HAP-1 (cell line): Measurements from ENCODE around the gene THRB.
A peak's percentile ranks its signal among the peaks of the same experiment; 100 is the strongest.

Experiments used
- DNase-seq, 2 experiments: peaks; one replicate each; pipeline ENCODE4 v3.0.0-alpha.2; 2016 to 2020; ENCODE audit warnings: low spot score in 2 of 2
- H3K27me3 ChIP-seq: fragments of 250-450 bp; sonication (Bioruptor Pico); 2 replicates; pipeline ENCODE4 v1.5.1; 2020; ENCODE audit warnings: low read depth, mild to moderate bottlenecking, moderate library complexity
- H3K36me3 ChIP-seq: fragments of 250-450 bp; sonication (Bioruptor Pico); replicated peaks from 2 replicates; pipeline ENCODE4 v1.5.1; 2020; ENCODE audit warnings: mild to moderate bottlenecking
- H3K4me1 ChIP-seq: fragments of 250-450 bp; sonication (Bioruptor Pico); 2 replicates; pipeline ENCODE4 v1.5.1; 2020; ENCODE audit warnings: mild to moderate bottlenecking
- H3K4me3 ChIP-seq: fragments of 250-450 bp; sonication (Bioruptor Pico); 2 replicates; pipeline ENCODE4 v1.5.1; 2020; ENCODE audit warnings: mild to moderate bottlenecking, moderate library complexity
- H3K9me3 ChIP-seq: fragments of 250-450 bp; sonication (Bioruptor Pico); 2 replicates; pipeline ENCODE4 v1.5.1; 2020; ENCODE audit warnings: mild to moderate bottlenecking, moderate library complexity
- in situ Hi-C: fragments of 300-500 bp; cut with MboI; formaldehyde crosslinking; loops from 3 replicates; pipeline ENCODE4 v1.14.3; 2020; ENCODE audit warnings: low sequenced_read_pairs, inconsistent platforms, mixed read lengths

Gene THRB

DNA sequence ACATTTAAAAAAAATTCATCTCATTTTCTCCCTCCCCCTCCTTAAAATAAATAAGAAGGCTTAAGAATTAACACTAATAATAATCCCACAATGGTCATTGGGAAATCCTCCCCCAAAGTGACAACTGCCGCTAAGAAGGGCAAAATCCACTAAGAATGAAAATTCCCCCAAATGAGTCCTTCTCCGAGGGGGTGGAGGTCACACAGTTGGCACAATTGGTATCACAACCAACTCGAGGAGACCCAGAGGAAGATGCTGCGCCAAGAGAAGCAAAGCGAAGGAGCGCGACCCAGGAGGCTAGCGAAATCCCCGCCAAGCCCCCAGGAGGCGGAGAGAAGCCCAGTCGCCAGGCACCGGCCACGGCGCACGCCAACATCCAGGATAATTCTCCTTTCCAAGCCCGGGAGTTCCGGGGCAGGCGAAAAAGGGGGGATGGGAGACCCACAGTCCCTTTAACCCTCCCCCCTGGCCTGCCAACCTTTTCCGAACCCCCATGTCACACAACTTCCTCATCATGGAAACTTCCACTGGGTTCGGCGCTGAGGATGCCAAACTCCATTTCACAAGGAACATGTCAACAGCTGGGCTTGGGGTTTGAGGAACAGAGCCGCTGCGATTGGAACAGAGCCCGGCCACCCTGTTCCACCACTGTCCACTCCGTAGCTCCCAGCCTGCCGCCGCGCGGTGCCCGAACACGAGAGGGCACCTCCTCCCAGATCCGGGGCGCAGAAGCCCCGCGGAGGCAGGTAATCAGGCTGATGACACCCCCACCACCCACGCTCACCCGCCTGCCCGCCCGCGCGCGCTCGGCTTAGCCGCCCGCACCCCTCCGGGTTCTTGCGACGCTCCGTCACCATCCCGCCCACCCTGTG is 668 bp downstream of the THRB start:
- no peaks in the 10 kb centered on the region for H3K36me3 ChIP-seq
- no peaks in the 10 kb centered on the region for H3K27me3 ChIP-seq
- peak overlapping the region; percentile 67 for H3K4me3 ChIP-seq
- in situ Hi-C loops, result loop anchor here (10.0 to 25.0 kb wide), 2 partner anchors 229 to 507 kb away; no protein-coding TSS in a partner anchor
- peaks cover 37% of the 10 kb centered on the region for H3K4me1 ChIP-seq
- DNase-seq, result peak; percentile 49 to 74
- no peaks in the 10 kb centered on the region for H3K9me3 ChIP-seq

DNA sequence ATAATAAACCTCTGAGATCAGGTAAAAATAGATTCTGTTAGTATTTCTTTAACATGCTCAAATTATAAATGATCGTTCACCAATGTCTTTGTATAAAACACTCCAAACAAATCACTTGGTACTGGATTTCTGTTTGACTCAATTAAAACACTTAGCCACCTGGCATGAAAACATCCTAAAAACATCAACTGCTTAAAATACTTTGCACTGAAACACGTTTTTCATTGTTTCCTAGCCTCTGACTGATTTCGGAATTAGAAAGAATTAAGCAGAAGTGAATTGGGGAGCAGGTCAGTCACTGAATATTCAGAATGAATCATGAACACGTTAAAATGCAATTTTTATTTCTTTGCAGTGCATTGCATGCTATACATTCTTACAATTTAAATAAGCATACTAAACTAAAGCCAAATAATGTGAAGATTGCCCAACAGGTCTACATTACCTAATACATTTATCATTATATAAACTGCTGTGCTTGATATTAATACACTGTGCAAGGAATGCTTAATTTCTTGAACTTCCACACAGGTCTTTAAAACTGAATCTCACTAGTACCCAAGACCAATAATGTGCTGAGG is 1.6 kb downstream of the THRB start:
- Histone ChIP-seq H3K9me3 (no peaks in the 10 kb centered on the region), H3K4me1 (peaks cover 28% of the 10 kb centered on the region), H3K27me3 (no peaks in the 10 kb centered on the region), H3K36me3 (no peaks in the 10 kb centered on the region), H3K4me3 (peak overlapping the region; percentile 67)
- DNase-seq, result no peak
- in situ Hi-C loops, result loop anchor here (10.0 to 25.0 kb wide), 2 partner anchors 228 to 506 kb away; no protein-coding TSS in a partner anchor

DNA sequence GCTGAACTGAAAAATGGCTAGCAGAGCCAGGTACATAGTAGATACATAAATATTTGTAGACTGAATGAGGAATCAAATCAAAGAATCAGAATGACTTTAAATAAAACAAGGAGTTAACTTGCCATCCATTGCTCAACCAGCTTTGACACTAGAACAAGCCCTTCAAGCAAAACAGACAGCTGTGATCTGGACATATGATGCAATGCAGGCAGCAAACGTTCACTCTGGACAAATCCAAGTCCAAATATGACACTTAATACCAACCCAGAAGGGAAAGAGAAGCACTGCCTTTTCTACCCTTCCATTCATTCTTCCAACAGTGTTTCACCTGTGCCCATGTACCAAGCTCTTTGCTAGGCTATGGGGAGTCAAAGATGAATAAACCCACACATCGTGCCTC is 4.5 kb downstream of the THRB start:
- in situ Hi-C loops, result loop anchor here (10.0 to 25.0 kb wide), 2 partner anchors 225 to 503 kb away; no protein-coding TSS in a partner anchor
- Histone ChIP-seq H3K9me3 (no peaks in the 10 kb centered on the region), H3K4me3 (no peak overlapping the region), H3K4me1 (peaks cover 15% of the 10 kb centered on the region), H3K27me3 (no peaks in the 10 kb centered on the region), H3K36me3 (no peaks in the 10 kb centered on the region)
- DNase-seq, result no peak

DNA sequence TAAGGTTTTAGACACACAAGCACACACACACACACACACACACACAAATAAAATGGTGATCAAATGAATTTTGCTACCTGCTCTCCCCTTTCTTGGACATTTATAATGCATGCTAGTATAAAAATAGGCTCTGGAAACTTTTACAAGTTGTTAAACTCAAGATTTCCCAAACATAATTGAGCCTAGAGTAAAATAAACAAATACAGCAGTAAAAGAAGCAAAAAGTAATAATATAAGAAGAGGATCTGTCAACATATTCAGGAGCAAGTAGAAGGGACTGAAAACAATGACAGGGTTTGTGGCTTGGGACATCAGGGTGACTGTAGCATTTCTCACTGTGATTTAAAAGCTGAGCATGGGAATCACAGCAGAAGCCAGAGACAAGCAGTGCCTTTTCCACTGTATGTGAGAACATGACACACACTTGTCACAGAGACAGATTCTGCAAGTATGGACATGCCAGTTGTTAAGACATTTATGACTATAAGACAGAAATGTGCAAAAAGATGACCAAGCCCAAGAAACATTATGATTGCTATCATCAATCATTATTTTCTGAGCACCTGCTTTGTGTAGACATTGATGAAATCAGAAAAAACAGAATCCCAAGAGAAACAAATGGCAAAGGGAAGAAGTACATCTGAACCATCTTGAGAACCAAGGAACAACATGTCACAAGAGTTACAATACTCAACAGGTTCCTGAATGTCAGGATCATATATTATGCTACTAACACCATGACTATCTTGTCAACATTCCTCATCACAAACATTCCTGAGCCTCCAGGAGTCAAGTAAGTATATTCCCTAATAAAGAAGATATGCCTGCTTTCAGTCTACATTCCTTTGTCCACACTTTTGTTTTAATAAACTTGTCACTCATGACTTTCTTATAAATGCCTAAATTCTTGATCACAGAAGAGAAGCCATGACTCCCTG is 7.1 kb downstream of the THRB start:
- H3K27me3 ChIP-seq, result no peaks in the 10 kb centered on the region
- no peak overlapping the region for H3K4me3 ChIP-seq
- no peaks in the 10 kb centered on the region for H3K36me3 ChIP-seq
- in situ Hi-C loops, result loop anchor here (25.0 kb wide), 1 partner anchor 500 kb away; no protein-coding TSS in a partner anchor
- no peak for DNase-seq
- H3K9me3 ChIP-seq, result no peaks in the 10 kb centered on the region
- H3K4me1 ChIP-seq, result peaks cover 4% of the 10 kb centered on the region

DNA sequence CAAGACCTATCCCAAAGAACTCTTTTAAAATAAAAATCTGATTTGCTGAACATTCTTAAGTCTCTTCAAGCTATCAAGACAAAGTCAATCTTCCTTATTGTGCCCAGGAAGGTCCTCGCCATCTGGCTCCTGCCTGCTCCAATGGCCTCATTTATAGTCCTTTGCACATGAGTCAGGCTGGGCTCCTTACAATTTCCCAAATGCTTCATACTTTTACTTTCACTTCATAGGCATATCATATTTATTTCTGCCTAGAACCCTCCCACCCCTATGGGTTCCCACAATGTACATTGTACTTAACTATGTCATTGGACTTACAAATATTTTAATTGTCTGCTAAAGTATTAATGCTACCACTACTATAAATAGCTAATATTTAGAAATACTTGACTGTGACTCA is 9.1 kb downstream of the THRB start:
- peaks cover 16% of the 10 kb centered on the region for H3K4me1 ChIP-seq
- H3K4me3 ChIP-seq, result no peak overlapping the region
- H3K27me3 ChIP-seq, result no peaks in the 10 kb centered on the region
- H3K9me3 ChIP-seq, result no peaks in the 10 kb centered on the region
- H3K36me3 ChIP-seq, result no peaks in the 10 kb centered on the region
- in situ Hi-C loops, result loop anchor here (25.0 kb wide), 1 partner anchor 498 kb away; no protein-coding TSS in a partner anchor
- no peak for DNase-seq

DNA sequence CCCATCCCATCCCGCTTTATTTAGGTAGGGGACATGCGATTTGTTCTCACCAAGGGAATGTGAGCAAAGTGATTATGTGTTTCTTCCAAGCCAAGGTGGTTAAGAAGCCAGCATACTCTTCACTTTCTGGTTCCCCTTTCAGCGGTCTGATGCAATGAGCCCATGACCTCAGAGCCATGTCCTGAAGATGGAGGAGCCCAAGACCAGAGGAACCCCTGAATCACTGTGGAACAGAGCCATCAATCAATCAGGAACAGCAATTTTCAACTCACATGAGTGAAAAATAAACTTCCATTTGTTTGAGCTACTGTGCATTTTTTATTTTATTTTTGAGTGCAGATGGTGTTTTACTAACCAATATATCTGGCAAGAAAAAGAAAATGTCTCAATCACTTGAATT is 10.8 kb downstream of the THRB start:
- H3K9me3 ChIP-seq, result no peaks in the 10 kb centered on the region
- H3K27me3 ChIP-seq, result no peaks in the 10 kb centered on the region
- H3K4me1 ChIP-seq, result peaks cover 26% of the 10 kb centered on the region
- H3K4me3 ChIP-seq, result no peak overlapping the region
- no peak for DNase-seq
- H3K36me3 ChIP-seq, result no peaks in the 10 kb centered on the region
- in situ Hi-C loops, result loop anchor here (25.0 kb wide), 1 partner anchor 497 kb away; no protein-coding TSS in a partner anchor

DNA sequence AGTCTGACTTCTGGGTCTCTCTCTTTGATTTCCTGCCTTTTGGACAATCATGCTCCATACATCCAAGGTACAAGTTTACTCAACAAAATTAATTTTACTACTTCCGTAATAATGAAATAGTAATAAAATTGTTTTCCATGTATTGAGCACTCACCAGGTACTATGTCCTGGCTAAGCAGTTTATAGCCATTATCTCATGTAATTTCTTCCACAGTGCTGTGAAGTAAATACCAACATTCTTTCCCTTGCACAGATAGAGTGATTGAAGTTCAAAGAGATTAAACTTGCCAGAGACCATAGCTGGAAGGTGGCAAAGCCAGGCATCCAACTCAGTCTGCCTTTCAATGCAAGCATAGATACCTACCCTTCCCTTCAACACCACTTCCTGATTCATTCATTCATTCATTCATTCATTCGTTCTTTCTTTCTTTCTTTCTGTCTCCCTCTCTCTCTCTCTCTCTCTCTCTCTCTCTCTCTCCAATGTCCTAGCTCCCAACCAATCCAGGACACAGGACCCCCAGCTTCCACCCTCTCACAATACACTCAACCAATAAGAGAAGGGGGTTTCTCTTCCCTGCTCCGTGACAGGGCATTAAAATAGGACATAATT is 12.4 kb downstream of the THRB start:
- in situ Hi-C loops, result loop anchor here (25.0 kb wide), 1 partner anchor 495 kb away; no protein-coding TSS in a partner anchor
- peaks cover 40% of the 10 kb centered on the region for H3K4me1 ChIP-seq
- H3K27me3 ChIP-seq, result no peaks in the 10 kb centered on the region
- no peak for DNase-seq
- H3K36me3 ChIP-seq, result no peaks in the 10 kb centered on the region
- H3K4me3 ChIP-seq, result no peak overlapping the region
- H3K9me3 ChIP-seq, result no peaks in the 10 kb centered on the region

DNA sequence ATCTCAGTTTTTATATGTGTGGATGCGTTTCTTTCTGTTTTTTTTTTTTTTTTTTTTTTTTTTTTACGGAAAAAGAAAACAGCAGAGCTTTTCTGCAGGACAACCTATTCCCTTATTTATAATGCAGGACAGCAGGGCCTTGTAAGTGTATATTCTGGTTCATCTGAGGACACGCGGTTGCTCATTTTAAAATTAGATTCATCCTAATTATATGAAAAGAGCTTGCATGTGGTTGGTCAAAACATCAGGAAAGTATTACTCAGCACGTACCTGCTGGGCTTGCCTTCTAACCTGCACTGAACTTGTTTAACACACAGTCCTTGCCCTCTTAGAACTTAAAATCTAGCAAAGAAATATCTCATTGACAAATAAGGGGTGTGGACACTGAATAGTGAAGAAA is 13.5 kb downstream of the THRB start:
- H3K4me3 ChIP-seq, result no peak overlapping the region
- H3K9me3 ChIP-seq, result no peaks in the 10 kb centered on the region
- no peak for DNase-seq
- in situ Hi-C loops, result loop anchor here (25.0 kb wide), 1 partner anchor 494 kb away; no protein-coding TSS in a partner anchor
- H3K4me1 ChIP-seq, result peaks cover 51% of the 10 kb centered on the region
- no peaks in the 10 kb centered on the region for H3K36me3 ChIP-seq
- H3K27me3 ChIP-seq, result no peaks in the 10 kb centered on the region

DNA sequence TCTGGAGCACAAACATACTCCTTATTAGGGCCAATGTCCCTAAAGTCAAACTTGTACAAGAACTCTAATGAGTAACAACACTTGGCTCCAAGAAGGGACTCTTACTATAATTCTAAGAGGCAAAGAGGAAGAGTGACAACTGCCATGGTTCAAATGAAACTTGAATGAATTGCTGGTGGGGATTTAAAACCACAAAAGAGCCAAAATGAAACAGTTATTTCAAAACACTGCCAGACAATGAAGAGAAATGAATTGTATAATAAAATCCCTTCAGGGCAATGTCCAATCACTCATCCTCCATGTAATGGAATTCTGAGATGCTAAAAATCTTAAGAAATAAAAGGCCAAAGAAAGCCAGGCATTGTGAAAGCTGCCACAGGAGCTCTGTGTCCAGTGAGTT is 14.2 kb downstream of the THRB start:
- H3K4me3 ChIP-seq, result no peak overlapping the region
- DNase-seq, result peak; percentile 56 to 95
- in situ Hi-C loops, result loop anchor here (25.0 kb wide), 1 partner anchor 493 kb away; no protein-coding TSS in a partner anchor
- no peaks in the 10 kb centered on the region for H3K36me3 ChIP-seq
- H3K9me3 ChIP-seq, result no peaks in the 10 kb centered on the region
- H3K4me1 ChIP-seq, result peaks cover 56% of the 10 kb centered on the region
- H3K27me3 ChIP-seq, result no peaks in the 10 kb centered on the region

DNA sequence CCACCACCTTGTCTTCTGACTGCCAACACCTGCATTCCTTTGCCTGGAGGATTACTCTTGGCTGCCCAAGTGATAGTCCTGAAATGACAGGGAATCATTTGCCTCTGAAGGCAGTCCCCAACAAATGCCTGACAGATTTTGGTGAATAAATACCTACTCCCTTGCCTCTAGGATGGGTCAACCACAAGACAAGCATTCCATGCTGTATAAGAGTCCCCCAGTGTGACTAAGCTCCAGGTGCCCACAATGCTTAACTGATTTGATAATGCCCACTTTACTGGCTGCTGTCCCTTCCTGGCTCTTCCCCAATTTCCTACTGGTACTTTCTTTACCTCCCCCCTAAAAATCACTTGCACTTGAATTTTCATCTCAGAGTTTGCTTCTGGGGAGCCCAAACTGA is 14.8 kb downstream of the THRB start:
- no peak for DNase-seq
- Histone ChIP-seq H3K4me3 (no peak overlapping the region), H3K9me3 (no peaks in the 10 kb centered on the region), H3K36me3 (no peaks in the 10 kb centered on the region), H3K4me1 (peaks cover 56% of the 10 kb centered on the region), H3K27me3 (no peaks in the 10 kb centered on the region)
- in situ Hi-C loops, result loop anchor here (25.0 kb wide), 1 partner anchor 493 kb away; no protein-coding TSS in a partner anchor

DNA sequence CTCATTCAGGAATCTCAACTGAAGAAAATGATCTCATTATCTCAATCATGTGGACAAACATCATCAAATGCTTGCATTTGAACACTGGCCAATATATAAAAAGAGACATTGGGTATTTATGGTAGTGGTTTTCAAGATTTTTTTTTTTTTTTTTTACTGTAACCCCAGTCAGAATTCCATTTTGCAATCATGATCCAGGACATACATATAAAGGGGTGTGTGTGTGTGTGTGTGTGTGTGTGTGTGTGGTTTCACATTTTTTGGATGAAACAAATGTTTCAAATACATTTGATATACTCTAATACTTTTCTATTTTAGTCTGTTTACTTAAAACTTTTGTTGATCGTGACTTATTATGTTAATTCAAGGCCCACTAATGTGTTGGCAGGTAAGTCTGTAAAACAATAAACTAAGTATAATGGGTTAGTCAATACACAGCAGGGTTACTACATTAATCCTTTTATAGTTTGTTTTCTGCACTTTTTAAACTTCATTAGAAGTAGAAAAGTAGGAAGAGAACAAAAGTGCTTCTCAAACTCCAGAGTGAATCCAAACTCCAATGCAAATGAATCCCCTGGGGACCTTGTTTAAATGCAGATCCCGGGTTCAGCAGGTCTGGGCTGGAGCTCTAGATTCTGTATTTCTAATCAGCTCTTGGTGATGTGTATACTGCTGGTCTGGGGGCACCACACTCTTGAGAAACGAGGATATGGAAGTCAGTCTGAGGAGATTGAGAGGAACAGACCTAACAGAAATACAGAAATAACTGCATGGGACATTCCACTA is 17.6 kb downstream of the THRB start:
- DNase-seq, result peak; percentile 73 to 88
- in situ Hi-C loops, result loop anchor here (25.0 kb wide), 1 partner anchor 490 kb away; no protein-coding TSS in a partner anchor
- no peak overlapping the region for H3K4me3 ChIP-seq
- peaks cover 57% of the 10 kb centered on the region for H3K4me1 ChIP-seq
- H3K27me3 ChIP-seq, result no peaks in the 10 kb centered on the region
- no peaks in the 10 kb centered on the region for H3K36me3 ChIP-seq
- no peaks in the 10 kb centered on the region for H3K9me3 ChIP-seq

DNA sequence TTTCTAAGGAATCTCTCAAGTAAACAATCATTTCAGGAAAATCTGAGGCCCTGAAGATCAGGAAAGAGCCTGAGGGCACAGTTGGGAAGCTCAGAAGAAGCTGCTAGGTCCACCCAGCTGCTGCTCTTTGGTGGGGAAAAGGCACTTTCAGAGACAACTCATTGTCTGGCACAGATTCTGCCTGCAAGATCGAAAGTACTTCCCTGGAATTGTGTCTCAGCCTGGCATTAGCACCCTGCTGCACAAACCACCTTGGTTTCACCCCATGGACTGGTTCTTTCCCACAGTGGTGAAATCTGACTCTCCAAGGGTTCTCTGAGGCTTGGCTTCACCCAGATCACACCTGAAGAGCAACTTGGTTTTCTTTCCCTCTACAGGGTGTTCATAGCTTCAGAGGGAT is 18.7 kb downstream of the THRB start:
- Histone ChIP-seq H3K9me3 (no peaks in the 10 kb centered on the region), H3K4me1 (peaks cover 46% of the 10 kb centered on the region), H3K27me3 (no peaks in the 10 kb centered on the region), H3K36me3 (no peaks in the 10 kb centered on the region), H3K4me3 (no peak overlapping the region)
- DNase-seq, result peak; percentile 43 to 47
- in situ Hi-C loops, result loop anchor here (25.0 kb wide), 1 partner anchor 489 kb away; no protein-coding TSS in a partner anchor
